Mammary epithelial cell (primary cell): ENCODE data around the gene RAD54L2.

Experiments used
- EZH2 ChIP-seq: IDR thresholded peaks from 2 replicates; pipeline ENCODE4 v1.6.1; 2012; ENCODE audit warnings: low read length, inconsistent platforms, borderline replicate concordance
- TF ChIP-seq, protein P1 (sequence below), 2 donors: IDR thresholded peaks in 1 of 2; conservative IDR thresholded peaks in 1 of 2; 2 replicates each; pipeline ENCODE4 v1.5.1; 2011 to 2012; ENCODE audit warnings: inconsistent platforms in 2 of 2, low read length in 2 of 2, mild to moderate bottlenecking in 2 of 2, control low read depth in 1 of 2, low read depth in 1 of 2; ENCODE audit not compliant: insufficient read depth in 1 of 2; ENCODE audit errors: extremely low read depth in 1 of 2

DNA sequence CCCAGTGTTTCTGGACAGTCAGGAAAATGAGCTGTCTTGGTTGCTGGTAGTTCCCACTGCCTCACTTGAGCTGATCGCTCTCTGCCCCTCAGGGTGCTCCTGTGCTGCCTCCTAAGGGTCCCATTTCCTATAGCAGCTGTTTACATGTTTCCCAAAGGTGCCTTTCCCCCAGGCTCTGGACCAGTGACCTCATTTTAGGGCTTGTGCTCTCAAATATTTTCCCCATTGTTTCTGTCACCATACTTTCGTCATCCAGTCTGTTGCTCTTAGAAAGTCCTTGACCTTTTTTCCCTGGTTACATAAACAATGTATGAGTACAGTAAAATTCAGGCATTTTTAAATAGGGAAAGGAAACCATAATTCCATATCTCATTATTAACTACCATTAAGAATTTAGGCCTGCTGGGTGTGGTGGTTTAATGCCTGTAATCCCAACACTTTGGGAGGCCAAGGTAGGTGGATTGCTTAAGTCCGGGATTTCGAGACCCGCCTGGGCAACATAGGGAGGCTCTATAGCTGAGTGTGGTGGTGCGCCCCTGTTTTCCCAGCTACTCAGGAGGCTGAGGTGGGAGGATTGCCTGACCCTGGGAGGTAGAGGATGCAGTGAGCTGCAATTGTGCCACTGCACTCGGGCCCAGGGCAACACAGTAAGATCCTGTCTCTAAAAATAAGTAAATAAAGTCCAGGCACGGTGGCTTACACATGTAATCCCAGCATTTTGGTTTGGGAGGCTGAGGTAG is 11.7 kb downstream of the RAD54L2 start:
- TF ChIP-seq EZH2 = no peak
- TF ChIP-seq, protein P1, sequence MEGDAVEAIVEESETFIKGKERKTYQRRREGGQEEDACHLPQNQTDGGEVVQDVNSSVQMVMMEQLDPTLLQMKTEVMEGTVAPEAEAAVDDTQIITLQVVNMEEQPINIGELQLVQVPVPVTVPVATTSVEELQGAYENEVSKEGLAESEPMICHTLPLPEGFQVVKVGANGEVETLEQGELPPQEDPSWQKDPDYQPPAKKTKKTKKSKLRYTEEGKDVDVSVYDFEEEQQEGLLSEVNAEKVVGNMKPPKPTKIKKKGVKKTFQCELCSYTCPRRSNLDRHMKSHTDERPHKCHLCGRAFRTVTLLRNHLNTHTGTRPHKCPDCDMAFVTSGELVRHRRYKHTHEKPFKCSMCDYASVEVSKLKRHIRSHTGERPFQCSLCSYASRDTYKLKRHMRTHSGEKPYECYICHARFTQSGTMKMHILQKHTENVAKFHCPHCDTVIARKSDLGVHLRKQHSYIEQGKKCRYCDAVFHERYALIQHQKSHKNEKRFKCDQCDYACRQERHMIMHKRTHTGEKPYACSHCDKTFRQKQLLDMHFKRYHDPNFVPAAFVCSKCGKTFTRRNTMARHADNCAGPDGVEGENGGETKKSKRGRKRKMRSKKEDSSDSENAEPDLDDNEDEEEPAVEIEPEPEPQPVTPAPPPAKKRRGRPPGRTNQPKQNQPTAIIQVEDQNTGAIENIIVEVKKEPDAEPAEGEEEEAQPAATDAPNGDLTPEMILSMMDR (conservative IDR thresholded peaks at IDR 0.05 in 1 of 2, IDR thresholded peaks at IDR 0.05 in 1 of 2; ENCODE audit: extremely low read depth in 1 of 2, insufficient read depth in 1 of 2, low read depth in 1 of 2, low read length in 2 of 2) = no peak
